GM21619 (cell line): ENCODE measurements around the gene KIF1B.
"Not testable (repeated sequence)": the region's sequence is repeated elsewhere in the genome, so short reads cannot be mapped to it uniquely, and the experiment has no call there.

ENCODE experiments used
- ATAC-seq: cut with Tn5 transposase; IDR thresholded peaks from one replicate; pipeline ENCODE4 v1.9.1; 2021; ENCODE audit not compliant: unreplicated experiment

KIF1B gene

GRCh38 chr1:10322821-10323220 lies 112.5 kb downstream of the KIF1B start:
- no peak for ATAC-seq

- ATAC-seq = no peak
Measured at GRCh38 chr1:10324627-10325026, 114.3 kb downstream of the KIF1B start.

DNA sequence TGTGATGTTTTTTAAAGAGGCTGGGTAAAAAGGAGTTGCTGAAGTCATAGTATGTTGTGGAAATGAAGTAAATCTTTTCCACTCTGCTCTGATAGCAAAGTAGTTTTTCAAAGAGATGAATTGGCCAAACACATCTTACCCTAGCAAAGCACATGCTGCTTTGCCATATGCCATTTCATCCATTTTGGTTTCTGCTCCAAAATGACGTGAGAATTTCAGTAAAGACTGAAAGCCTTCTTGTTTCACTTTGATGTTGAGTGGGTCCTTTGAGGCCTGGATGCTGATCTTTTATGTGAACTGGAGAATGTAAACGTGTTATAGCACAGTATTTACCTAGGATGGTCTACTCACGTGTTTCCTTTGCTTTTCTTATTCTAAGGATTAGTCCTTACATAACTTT lies 115.2 kb downstream of the KIF1B start:
- ATAC-seq = no peak

- no peak for ATAC-seq
Measured at GRCh38 chr1:10326251-10326650, 115.9 kb downstream of the KIF1B start.

DNA sequence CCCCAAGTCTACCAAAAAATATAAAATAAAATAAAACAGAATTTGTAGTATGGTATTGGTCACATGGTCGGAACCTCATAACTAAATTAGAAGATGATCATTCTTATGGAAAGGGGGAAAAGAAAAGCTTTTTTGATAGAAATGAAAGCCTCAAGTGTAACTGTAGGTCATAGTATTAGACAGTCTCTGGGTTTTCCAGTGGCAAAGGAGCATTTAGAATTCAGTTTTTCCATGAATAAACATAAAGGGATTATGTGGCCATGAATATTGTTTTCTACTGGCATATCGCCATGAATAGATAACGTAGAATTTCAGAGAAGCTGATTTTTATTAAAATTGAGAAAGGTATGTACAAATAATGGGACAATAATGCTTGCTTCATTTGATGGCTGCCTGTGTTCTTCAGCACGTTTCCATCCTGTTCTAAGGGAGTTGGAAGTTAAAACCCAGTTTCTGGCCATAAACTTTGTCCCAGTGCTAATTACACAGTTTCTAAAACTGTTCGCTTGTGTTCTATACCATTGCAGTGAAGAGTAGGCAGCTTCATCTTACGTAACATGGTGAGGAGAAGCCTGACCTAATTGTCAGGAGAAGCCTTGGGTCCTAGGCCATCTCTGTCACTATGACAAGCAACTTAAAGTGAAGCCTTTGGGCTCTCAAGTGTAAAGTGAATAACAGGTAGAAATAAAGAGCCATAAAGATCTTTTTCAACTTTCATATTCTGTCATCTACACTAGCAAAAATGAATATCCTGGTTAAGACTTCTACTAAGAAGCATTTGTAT lies 118.0 kb downstream of the KIF1B start:
- no peak for ATAC-seq

DNA sequence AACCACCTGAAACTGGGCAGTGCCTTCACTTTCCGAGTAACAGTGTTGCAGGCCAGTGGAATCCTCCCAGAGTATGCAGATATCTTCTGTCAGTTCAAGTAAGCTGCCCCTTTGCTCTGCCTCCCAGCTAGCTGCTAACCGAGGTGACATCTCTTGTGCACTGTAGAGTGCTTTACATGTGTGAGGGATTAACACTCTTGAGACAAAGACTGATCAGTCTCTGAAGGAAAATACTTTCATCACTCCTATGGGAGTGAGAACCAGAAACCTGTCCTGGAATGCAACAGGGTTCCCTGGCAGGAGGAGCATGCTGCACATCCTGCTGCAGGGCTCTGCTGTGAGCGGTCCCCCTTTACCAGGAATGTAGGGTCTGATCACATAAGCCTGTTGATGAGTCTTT lies 127.1 kb downstream of the KIF1B start:
- no peak for ATAC-seq

- no peak for ATAC-seq
Measured at GRCh38 chr1:10338047-10338446, 127.7 kb downstream of the KIF1B start.

- no peak for ATAC-seq
Measured at GRCh38 chr1:10338611-10339010, 128.2 kb downstream of the KIF1B start.

- ATAC-seq = no peak
Measured at GRCh38 chr1:10339036-10339567, 128.7 kb downstream of the KIF1B start.

DNA sequence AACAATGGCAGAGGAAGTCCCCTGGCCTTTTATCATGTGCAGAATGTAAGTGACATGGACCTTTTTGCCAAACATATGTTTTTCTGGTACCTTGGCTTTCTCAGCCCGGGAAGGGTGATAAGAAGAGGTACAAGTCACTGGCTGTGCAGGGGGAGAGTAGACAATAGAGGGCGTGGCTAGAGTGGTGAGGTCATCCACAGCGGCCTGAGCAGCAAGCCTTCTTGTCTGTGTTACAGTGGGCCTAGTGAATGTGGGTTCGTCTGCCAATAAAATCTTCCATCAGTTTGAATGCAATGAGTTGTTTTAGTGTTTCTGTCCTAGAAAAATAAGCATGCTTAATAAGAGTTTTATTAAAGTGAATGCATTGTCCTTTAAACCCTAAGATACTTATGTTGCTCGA lies 129.4 kb downstream of the KIF1B start:
- ATAC-seq = no peak

DNA sequence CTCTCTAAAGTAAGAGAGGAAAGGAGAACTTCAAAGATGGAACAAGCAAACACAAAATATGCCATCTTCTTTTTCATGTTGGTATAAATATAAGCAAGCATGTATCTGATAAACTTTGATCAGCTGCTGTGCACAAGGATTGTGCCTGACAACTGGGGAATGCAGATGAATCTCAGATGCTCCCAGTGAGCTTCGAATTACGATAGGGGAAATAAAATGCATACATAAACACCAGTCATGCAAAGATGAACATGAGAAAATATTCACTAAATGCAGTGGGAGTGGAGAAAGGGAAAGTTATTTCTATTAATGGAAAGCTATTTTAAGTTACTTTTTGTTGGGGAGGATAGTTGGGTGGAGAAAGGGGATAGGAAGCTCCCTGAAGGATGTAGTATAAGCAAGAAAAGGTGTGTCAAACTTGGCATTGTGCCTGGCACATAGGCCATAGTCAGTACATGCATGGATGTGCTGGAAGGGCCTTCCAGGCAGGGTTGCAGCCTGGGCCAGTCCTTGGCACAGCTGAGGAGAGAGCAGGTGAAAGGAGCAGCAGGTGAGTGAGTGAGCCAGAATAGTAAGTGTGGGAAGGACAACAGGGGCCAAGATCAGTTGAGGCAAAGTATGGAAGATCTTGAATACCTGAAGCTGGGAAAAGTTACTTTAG lies 130.7 kb downstream of the KIF1B start:
- no peak for ATAC-seq

GRCh38 chr1:10347109-10347508 lies 136.7 kb downstream of the KIF1B start:
- ATAC-seq = no peak

- no peak for ATAC-seq
Measured at GRCh38 chr1:10353282-10353681, 142.9 kb downstream of the KIF1B start.

DNA sequence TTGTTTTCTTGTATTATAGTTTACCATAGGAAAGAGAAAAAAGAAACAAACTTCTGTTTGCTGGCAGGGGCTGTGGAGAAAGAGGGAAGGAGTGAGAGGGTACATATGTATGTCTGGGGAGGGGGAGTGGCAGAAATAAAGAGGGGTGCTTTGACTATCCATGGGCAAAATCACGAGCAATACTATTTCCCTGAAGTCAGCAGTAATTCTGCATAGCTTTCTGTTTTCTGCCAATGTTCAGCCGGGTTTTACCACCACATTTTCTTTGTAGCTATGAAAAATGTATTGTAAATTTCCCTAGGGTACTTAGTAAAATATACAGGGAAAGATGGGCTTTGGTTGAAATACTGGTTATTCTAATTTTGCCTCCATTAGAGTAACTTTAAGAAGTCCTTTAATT lies 143.3 kb downstream of the KIF1B start:
- ATAC-seq = no peak

DNA sequence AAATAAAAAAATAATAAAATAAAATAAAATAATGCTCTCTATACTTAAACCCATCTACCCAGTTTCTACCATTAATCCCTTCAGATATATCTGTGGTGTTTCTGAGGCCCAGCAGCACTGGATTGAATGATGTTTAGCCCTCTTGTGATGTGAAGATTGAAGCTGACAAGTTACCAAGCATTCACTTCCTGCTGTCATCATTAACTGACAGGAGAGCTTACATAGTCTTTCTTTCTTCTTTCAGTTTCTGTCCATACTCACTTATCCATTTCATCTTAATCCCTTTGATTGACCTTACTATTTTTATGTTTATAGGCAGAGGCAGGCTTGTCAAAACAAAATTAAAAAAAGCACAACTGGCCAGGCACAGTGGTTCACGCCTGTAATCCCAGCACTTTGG lies 149.7 kb downstream of the KIF1B start:
- ATAC-seq = no peak

DNA sequence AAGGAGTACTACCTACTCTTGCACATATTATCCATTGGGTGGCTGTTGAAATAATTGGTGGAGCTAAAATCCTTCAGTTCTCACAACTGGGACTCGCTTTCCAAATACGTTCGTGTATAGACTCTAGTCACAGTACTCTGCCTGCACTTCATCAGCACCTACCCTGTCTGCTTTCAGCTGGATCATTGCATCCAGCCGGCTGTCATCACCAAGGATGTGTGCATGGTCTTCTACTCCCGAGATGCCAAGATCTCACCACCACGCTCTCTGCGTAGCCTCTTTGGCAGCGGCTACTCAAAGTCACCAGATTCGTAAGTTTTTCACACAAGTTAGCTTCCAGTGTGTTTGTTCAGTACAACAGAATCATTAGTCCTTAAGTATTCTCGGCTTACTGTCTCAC lies 151.1 kb downstream of the KIF1B start:
- no peak for ATAC-seq

- no peak for ATAC-seq
Measured at GRCh38 chr1:10368194-10368593, 157.8 kb downstream of the KIF1B start.

- ATAC-seq = no peak
Measured at GRCh38 chr1:10374442-10374860, 164.1 kb downstream of the KIF1B start.

GRCh38 chr1:10377365-10378029 lies 167.1 kb downstream of the KIF1B start:
- ATAC-seq = not testable (repeated sequence)

DNA sequence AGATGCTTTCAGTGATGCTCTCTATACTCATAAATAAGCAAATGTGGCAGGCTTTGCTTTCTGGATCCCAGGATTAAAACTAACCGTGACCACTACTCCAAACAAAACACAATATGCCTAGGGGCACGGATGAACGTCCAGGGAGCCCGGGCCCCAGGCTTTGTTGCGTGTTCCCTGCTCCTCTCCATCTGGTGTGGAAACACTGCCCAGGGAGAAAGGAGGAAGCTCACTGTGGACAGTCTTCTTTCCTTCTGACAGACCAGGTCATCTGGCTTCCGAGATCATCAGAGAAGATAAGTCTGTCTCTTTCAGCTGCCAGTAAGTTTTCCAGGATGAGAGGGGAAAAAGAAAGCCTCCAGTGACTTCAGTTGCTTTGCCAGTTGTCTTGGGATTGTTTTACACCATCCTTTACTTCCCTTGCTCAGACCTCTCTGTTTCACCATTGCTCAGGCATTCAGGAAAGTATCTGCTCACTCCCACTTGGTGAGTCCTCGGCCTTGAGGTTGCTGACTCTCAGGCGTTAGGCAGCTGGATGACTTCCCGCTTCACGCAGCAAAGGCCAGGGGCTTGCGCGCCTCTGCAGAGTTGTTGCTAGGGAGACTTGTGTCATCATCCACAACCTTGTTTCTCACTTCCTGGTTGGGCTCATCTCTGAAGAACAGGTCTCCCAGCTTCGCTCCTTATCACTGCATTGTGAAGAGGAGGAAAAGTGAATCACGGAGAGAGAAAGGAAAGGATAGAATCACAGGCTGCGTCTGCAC lies 167.9 kb downstream of the KIF1B start:
- ATAC-seq = no peak

- no peak for ATAC-seq
Measured at GRCh38 chr1:10379101-10379620, 168.8 kb downstream of the KIF1B start.
